Measurements from ENCODE around the gene PXDC1. TPM values are rescaled to one million over a fixed set of nuclear protein-coding genes. Genes with fewer than 3 reads are reported as not detected.

Gene PXDC1
- total RNA-seq, 1 experiment from 2014 or later: 6.3 TPM

DNA sequence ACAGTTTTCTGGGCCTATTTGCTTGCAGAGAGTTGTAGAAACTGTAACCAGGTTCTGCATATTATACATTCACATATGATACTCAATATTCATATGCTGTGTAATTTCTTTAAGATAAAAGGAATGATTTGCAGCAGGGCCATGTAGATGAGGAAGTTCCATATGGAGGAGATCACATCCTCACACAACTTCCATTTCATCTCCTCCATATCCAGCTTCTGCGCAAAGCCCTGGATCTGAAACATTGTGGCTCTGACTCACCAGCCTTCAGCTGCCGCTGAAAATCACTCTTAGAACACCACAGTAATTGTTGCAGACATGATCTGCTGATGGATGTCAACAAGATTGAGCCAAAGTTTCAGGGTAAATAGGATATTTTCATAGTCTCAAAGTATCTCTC, 57.7 kb downstream of the PXDC1 start (continued):
- TF ChIP-seq ZNF274 (IDR thresholded peaks at IDR 0.05; ENCODE audit: low read depth, low read length) (no peak), POLR2A (IDR thresholded peaks at IDR 0.05; ENCODE audit: borderline replicate concordance, extremely low read depth, insufficient read depth, insufficient read length) (no peak), TCF7L2 (IDR thresholded peaks at IDR 0.05; ENCODE audit: borderline replicate concordance, extremely low read depth, insufficient read depth, insufficient read length) (no peak), SRF (IDR thresholded peaks at IDR 0.05; ENCODE audit: low read depth) (no peak), POLR2AphosphoS5 (IDR thresholded peaks at IDR 0.05; ENCODE audit: low read depth, low read length) (no peak)

DNA sequence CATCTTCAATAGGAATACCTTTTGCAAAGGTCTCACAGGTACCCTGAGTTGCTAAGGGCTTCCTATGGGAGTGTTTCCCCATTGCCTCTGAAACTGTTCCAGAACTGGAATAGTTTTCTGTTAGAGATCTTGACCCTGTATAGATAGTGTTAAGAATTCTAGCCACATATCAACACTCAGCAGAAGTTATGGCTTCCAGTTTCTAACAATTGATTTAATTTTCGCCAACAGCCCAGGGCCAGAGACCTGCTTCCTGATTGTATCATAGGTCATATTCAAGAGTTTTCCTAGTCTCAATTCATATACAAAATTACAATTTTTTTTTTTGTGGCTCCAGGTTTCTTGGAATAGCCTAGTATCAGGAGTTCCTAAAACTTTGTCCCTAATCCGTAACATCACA, 61.0 kb downstream of the PXDC1 start:
- H3K9ac ChIP-seq (ENCODE audit: low read length): no peak overlapping the region
- H4K20me1 ChIP-seq (ENCODE audit: insufficient read depth): no peaks in the 10 kb centered on the region
- H3K4me2 ChIP-seq (ENCODE audit: low read length): no peak overlapping the region
- DNase-seq (ENCODE audit: low read depth, low spot score): no peak
- CTCF ChIA-PET: no interaction called here
- H3K9me2 ChIP-seq (ENCODE audit: insufficient read depth): no peaks in the 10 kb centered on the region
- H3K79me2 ChIP-seq (ENCODE audit: insufficient read depth, low read length): no peaks in the 10 kb centered on the region
- no peak overlapping the region for H3K27ac ChIP-seq (ENCODE audit: low read depth, low read length)
- no TSS peak for BruUV-seq (replicated peaks)
- no peak for ATAC-seq
- no peaks in the 10 kb centered on the region for H3K27me3 ChIP-seq (ENCODE audit: insufficient read depth, low read length)
- no peak overlapping the region for H3K4me3 ChIP-seq (replicated peaks in 1 of 2; ENCODE audit: low read depth in 1 of 2, low read length in 2 of 2)
- H3K4me1 ChIP-seq (ENCODE audit: control insufficient read depth in 1 of 2, insufficient read depth in 2 of 2, low read length in 2 of 2): no peaks in the 10 kb centered on the region
- no peak for TF ChIP-seq TCF7L2 (IDR thresholded peaks at IDR 0.05; ENCODE audit: borderline replicate concordance, extremely low read depth, insufficient read depth, insufficient read length)
- TF ChIP-seq EZH2 (IDR thresholded peaks at IDR 0.05): no peak
- TF ChIP-seq ZFX (IDR thresholded peaks at IDR 0.05): no peak
- TF ChIP-seq EZH2phosphoT487 (IDR thresholded peaks at IDR 0.05; ENCODE audit: borderline replicate concordance): no peak
- no peak for TF ChIP-seq SIN3A (IDR thresholded peaks at IDR 0.05; ENCODE audit: low read depth)
- TF ChIP-seq ELF1 (IDR thresholded peaks at IDR 0.05; ENCODE audit: borderline replicate concordance, low read depth): no peak
- TF ChIP-seq, protein P1, sequence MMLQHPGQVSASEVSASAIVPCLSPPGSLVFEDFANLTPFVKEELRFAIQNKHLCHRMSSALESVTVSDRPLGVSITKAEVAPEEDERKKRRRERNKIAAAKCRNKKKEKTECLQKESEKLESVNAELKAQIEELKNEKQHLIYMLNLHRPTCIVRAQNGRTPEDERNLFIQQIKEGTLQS (IDR thresholded peaks at IDR 0.05): no peak
- TF ChIP-seq ZNF274 (IDR thresholded peaks at IDR 0.05; ENCODE audit: low read depth, low read length): no peak
- TF ChIP-seq, protein P2, sequence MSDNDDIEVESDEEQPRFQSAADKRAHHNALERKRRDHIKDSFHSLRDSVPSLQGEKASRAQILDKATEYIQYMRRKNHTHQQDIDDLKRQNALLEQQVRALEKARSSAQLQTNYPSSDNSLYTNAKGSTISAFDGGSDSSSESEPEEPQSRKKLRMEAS (IDR thresholded peaks at IDR 0.05): no peak
- H3K36me3 ChIP-seq (ENCODE audit: control insufficient read depth in 1 of 2, insufficient read depth in 2 of 2, low read length in 2 of 2): no peaks in the 10 kb centered on the region
- POLR2A ChIA-PET: no interaction called here
- RAD21 ChIA-PET (ENCODE audit: low non-redundant PET in 1 of 2, low total read pairs in 2 of 2, uncharacterized antibody in 2 of 2, unreplicated experiment in 2 of 2): no interaction called here
- no peak overlapping the region for H2AFZ ChIP-seq (ENCODE audit: low read depth, low read length, poor library complexity, severe bottlenecking)
- intact Hi-C loops (cut with micrococcal nuclease): no loop called here
- no peaks in the 10 kb centered on the region for H3K9me3 ChIP-seq (ENCODE audit: control insufficient read depth in 1 of 2, insufficient read depth in 1 of 2, low read depth in 1 of 2, low read length in 2 of 2)
